Activated CD8-positive, alpha-beta memory T cell treated with anti-CD3 and anti-CD28 coated beads for 36 hours (primary cell): Measurements from ENCODE around the gene SLC25A51. TPM values are rescaled to one million over a fixed set of nuclear protein-coding genes. Genes with fewer than 3 reads are reported as not detected.

ENCODE experiments used
- CTCF ChIA-PET: fragments of 350-600 bp; sonication (Branson Sonifier 250); formaldehyde crosslinking; loops from one replicate; lab custom pipeline; 2021; ENCODE audit warnings: antibody characterized with exemption; lab: Charles Lee
- POLR2A ChIA-PET: fragments of 350-600 bp; sonication (Branson Sonifier 250); formaldehyde crosslinking; loops from one replicate; lab custom pipeline; 2021; ENCODE audit warnings: antibody characterized with exemption; lab: Charles Lee
- total RNA-seq, 2 experiments: library from RNA; stranded (reverse); gene quantifications; one replicate each; pipeline ENCODE4 v1.2.3, GENCODE V29; 2021

Gene SLC25A51
- 10 to 100 TPM; 38.0 to 38.7 TPM for total RNA-seq

DNA sequence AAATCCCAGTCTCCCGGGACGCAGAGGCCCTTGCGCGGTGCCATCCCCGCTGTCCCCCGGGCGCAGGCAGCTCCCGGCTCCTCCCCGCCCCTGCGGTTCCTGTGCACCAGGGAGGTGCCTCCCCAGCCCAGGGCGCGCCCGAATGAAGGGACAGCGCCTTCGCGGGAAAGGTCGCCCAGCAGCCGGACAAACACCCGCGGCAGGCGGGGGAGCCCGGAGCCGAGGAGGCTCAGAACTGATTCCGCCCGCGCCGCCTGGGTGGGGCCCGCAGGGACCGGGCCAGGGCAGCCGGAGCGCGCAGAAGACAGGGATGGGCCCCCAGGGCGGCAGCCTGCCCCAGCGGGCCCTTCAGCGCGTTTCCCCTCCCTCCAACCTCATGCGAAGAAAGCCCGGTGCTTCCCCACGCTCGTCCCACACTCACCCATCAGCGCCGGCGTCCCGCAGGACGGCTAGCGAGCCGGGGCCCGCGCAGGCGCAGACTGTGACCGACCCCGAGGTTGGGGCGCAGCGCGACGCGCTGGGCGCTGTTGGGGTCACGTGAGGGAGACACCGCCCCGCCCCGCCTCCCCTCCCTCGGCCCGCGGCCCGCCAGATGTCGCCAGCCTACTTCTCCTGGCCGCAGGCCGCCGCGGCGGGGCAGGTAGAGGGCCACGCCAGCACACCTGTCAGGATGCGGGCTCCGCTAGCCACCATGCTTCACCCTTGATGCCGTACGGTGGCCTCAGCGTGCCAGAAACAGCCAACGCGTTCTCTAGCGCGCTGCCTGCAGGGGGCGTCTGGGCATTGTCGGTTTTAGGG lies at the start of gene SLC25A51:
Gene SLC25A51 (minus strand): TSS at position 481 of the 798 bp plus-strand sequence. CDS start 15,577 bp downstream, outside the sequence.
- ChIA-PET CTCF (interaction anchor here (1.0 to 4.2 kb wide), 3 partner anchors 9 to 489 kb away, joined by 3 to 18 read pairs (median 4); partner anchors contain the start of gene ALDH1B1), POLR2A (interaction anchor here (0.6 to 2.2 kb wide), 4 partner anchors 103 to 723 kb away, joined by 3 to 7 read pairs (median 4); partner anchors contain the start of gene DCAF10)

GRCh38 chr9:37953206-37953774 lies 49.4 kb upstream of the SLC25A51 start:
- ChIA-PET CTCF (no interaction called here), POLR2A (no interaction called here)

- POLR2A ChIA-PET = no interaction called here
- CTCF ChIA-PET = no interaction called here
Observed at GRCh38 chr9:37952731-37953130, 48.8 kb upstream of the SLC25A51 start.

DNA sequence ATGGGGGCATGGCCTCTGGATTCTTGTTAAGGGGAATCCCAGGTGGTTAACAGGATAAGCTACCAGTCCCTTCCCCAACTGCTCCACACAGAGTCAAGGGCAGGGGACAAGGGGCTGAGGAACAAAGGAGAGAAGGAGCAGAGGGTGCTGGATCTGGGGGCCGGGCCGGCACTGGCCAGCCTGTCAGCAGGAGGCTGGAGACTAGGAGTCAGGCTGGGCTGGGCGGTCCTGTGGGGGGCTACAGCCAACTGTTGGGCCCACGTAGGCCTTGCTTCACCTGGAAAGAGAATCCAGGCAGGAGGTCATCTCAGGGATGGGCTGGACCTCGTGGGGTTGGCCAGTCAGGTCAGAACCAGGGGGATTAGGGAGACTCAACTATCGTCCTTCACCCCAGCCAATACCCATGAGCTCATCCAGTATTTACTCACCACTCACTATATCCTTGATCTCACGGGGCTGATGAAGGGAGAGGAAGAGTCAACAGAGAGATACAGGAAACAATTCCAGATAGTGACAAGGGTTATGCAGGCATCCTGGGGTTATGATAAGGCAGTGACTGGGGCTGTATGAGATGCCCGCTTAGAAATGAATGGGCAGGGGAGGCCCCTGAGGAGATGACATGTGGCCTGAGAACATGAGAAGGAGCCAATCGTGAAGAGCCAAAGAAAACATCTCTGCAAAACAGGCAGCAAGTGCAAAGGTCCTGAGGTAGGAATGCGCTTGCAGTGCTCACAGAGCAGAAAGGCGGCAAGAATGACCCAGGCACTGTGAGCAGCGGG lies 47.9 kb upstream of the SLC25A51 start:
- ChIA-PET CTCF (interaction anchor here (1.0 kb wide), 1 partner anchor 10 kb away, joined by 3 read pairs; no protein-coding TSS in a partner anchor), POLR2A (no interaction called here)

DNA sequence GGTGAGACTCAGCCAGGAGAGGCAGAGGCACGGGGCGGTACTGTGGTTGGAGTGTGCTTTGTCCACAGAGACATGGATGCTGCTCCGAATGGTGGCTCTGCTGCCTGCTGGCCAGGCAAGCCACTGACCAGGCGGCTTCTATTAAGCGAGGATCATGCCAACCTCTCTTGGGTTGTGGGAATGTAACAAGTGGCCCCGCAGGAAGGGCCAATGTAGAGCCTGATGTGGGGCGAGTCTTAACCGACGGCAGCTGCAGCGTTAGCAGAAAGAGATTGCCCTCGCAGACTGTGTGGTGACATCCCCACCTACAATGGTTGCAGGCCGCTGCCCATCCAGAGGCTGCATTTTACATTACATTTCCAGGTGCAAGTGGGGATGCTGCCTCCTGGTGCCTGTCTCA lies 46.6 kb upstream of the SLC25A51 start:
- POLR2A ChIA-PET = no interaction called here
- CTCF ChIA-PET = interaction anchor here (0.6 kb wide), 1 partner anchor 142 kb away, joined by 3 read pairs; no protein-coding TSS in a partner anchor

- POLR2A ChIA-PET = interaction anchor here (0.7 kb wide), 1 partner anchor 61 kb away, joined by 6 read pairs; no protein-coding TSS in a partner anchor
- CTCF ChIA-PET = interaction anchor here (0.7 kb wide), 2 partner anchors 41 to 404 kb away, joined by 3 to 5 read pairs; no protein-coding TSS in a partner anchor
Observed at GRCh38 chr9:37949576-37949975, 45.6 kb upstream of the SLC25A51 start.

GRCh38 chr9:37948417-37948980 lies 44.6 kb upstream of the SLC25A51 start:
- POLR2A ChIA-PET = no interaction called here

GRCh38 chr9:37947977-37948376 lies 44.0 kb upstream of the SLC25A51 start:
- POLR2A ChIA-PET = no interaction called here

More at GRCh38 chr9:37948417-37948980, 44.6 kb upstream of the SLC25A51 start:
- CTCF ChIA-PET = interaction anchor here (1.4 kb wide), 1 partner anchor 19 kb away, joined by 3 read pairs; no protein-coding TSS in a partner anchor

DNA sequence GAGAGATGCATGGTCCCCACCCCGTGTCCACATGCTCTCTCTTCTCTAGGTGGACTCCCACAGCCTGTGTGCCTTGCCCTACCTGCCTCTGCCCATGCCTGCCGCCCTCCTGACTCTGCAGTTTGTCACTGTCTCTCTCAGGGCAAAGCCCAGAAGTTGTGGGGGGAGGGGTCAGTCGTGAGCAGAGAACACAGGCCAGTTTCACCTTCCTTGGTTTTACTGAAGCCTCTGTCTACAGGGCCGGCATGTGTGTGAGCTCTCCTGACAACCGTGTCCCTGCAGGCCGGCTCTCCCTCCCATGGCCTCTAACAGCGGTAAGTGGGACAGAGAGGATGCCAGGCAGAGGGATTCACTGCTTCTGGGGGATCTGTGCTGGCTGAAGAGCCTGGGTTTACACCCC lies 43.5 kb upstream of the SLC25A51 start:
- POLR2A ChIA-PET = no interaction called here
- CTCF ChIA-PET = interaction anchor here (1.4 kb wide), 1 partner anchor 20 kb away, joined by 3 read pairs; no protein-coding TSS in a partner anchor

More at GRCh38 chr9:37947977-37948376, 44.0 kb upstream of the SLC25A51 start:
- CTCF ChIA-PET = interaction anchor here (1.4 kb wide), 1 partner anchor 20 kb away, joined by 3 read pairs; no protein-coding TSS in a partner anchor

- CTCF ChIA-PET = interaction anchor here (1.4 kb wide), 1 partner anchor 21 kb away, joined by 3 read pairs; no protein-coding TSS in a partner anchor
- POLR2A ChIA-PET = no interaction called here
Observed at GRCh38 chr9:37946971-37947370, 43.0 kb upstream of the SLC25A51 start.

GRCh38 chr9:37946041-37946440 lies 42.1 kb upstream of the SLC25A51 start:
- POLR2A ChIA-PET = no interaction called here
- CTCF ChIA-PET = no interaction called here

DNA sequence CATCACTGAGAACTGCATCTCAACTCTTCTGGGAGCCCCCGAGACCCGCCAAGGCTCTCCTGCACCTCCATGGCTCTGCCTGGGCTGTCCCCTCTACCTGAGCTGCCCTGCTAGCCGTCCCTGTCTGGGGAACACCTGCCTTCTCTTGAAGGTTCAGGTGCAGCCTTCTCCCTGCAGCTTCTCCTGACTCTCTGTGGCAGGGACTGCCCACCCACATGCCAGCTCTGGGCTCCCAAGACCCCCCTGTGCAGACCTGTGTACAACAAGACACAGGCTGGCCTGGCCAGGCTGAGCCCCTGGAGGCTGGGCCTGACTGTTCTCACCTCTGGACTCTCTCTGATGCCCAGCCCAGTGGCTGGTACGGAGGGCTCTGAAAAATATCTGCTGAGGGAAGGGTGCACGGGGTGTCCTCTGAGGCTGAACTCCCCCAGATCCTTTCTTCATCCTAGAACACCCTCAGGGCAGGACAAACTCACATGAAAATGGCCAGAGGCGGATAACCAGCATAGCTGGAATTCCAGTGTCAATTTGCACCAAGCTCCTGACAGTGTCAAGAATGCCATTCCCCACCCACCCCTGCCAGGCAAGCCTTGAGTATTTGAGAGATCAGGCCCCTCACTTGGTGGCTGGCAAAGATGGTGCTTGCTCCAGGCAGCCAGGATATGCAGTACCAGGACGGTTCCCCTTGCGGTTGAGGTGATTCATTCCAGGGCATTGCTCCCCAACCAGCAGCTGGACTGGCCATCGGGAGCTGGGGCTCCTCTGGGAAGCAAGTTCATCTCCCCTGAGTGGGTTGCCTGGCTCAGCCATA lies 40.9 kb upstream of the SLC25A51 start:
- ChIA-PET CTCF (interaction anchor here (0.6 kb wide), 1 partner anchor 28 kb away, joined by 3 read pairs; no protein-coding TSS in a partner anchor), POLR2A (no interaction called here)

GRCh38 chr9:37944266-37944650 lies 40.3 kb upstream of the SLC25A51 start:
- ChIA-PET CTCF (no interaction called here), POLR2A (no interaction called here)

- POLR2A ChIA-PET = no interaction called here
- CTCF ChIA-PET = no interaction called here
Observed at GRCh38 chr9:37943345-37944265, 39.7 kb upstream of the SLC25A51 start.

DNA sequence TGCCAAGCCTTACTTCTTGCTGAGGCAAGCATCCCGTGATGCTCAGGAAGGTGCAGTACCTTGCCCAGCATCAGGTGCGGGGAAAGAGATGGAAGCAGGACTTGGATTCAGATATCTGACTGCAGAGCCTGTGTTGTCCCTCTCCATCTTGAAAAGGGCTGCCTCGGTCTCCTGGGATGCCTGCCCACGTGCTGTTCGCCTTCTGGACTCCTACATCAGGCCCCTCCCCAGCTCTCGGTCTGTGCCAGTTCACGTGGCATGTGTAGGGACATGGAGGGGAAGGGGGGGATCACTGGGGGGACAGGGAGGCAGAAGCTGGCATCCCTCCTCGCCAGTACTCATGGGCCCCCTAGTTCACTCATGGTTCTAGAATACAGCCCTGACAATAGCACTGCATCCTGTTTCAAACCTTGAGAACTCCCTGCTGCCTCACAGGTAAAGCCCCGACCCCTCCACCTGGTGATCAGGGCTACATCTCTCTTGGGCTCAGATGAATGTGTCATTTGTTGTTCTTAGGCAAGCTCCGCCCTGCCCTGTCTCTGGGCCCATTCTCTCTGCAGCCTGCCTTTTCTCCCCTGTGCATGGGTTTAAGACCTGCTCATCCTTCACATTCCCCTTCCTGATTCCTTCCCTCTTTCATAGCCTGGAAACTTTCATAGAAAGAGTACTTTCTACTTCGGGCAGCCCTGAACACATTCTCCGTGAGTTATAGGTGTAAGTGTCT lies 38.9 kb upstream of the SLC25A51 start:
- ChIA-PET CTCF (no interaction called here), POLR2A (no interaction called here)

DNA sequence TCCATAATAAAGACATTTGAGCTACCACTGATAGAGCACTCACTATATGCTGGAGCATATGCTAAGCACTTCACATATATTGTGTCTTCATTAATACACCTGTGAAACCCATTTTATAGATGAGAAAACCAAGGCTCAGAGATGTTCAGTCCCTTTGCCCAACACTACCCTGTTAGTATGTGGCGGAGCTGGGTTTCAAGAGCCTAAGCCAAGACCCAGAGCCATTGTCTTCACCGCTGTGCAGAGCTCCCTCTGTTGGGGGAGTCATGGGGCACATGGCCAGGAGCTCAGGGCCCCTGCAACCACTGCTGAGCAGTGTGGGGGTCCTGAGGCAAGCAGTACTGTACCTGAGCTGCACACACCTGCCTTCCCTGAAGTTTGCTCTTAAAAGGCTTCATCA lies 37.3 kb upstream of the SLC25A51 start:
- CTCF ChIA-PET = no interaction called here

More for the DNA sequence above, 37.3 kb upstream of the SLC25A51 start:
- POLR2A ChIA-PET = no interaction called here
